Fibroblast of gingiva (primary cell): ENCODE measurements around the gene TMOD1.

Experiments
- DNase-seq: peaks from one replicate; pipeline ENCODE4 v3.0.0-alpha.2; 2011; ENCODE audit warnings: low read depth

Gene TMOD1

GRCh38 chr9:97635026-97635425 lies 133.6 kb downstream of the TMOD1 start:
- DNase-seq, result no peak

GRCh38 chr9:97636903-97637302 lies 135.4 kb downstream of the TMOD1 start:
- no peak for DNase-seq

- no peak for DNase-seq
Measured at GRCh38 chr9:97638666-97639065, 137.2 kb downstream of the TMOD1 start.

- DNase-seq, result no peak
Measured at GRCh38 chr9:97640325-97640724, 138.9 kb downstream of the TMOD1 start.

GRCh38 chr9:97645720-97646119 lies 144.3 kb downstream of the TMOD1 start:
- DNase-seq, result no peak

GRCh38 chr9:97647996-97648395 lies 146.5 kb downstream of the TMOD1 start:
- DNase-seq, result no peak
